H1 (cell line): ENCODE results near the gene CDCA7L. TPM values are rescaled to one million over a fixed set of nuclear protein-coding genes. Genes with fewer than 3 reads are reported as not detected.

Source experiments
- CTCF ChIA-PET: fragments of 300-600 bp; sonication (Branson Sonifier 250); formaldehyde crosslinking; loops from one replicate; lab custom pipeline; 2021; ENCODE audit not compliant: partially characterized antibody; lab: Charles Lee
- POLR2A ChIA-PET: fragments of 300-600 bp; sonication (Branson Sonifier 250); formaldehyde crosslinking; loops from one replicate; lab custom pipeline; 2021; ENCODE audit warnings: inconsistent platforms; ENCODE audit not compliant: partially characterized antibody; lab: Charles Lee
- DNase-seq, 2 experiments: peaks; one replicate each; pipeline versions ENCODE4 v3.0.0 to v3.0.0-alpha.2; 2010 to 2022; ENCODE audit warnings: low spot score in 2 of 2, low read depth in 1 of 2, mixed read lengths in 1 of 2
- FAIRE-seq: peaks from 2 replicates; lab custom pipeline; 2011; peaks lifted over from hg19 to GRCh38; lab: Jason Lieb, UNC
- H2AFZ ChIP-seq: 2 replicates; pipeline ENCODE4 v1.8.1; 2012; ENCODE audit warnings: low read length, inconsistent platforms
- H2AK5ac ChIP-seq: 2 replicates; pipeline ENCODE4 v1.6.1; 2013; ENCODE audit warnings: low read depth, low read length
- H2BK120ac ChIP-seq: replicated peaks from 2 replicates; pipeline ENCODE3; 2013; ENCODE audit warnings: low read depth, low read length, inconsistent platforms
- H2BK12ac ChIP-seq: 2 replicates; pipeline ENCODE4 v1.6.1; 2013; ENCODE audit warnings: low read depth, low read length
- H2BK15ac ChIP-seq: 2 replicates; pipeline ENCODE4 v1.6.1; 2013; ENCODE audit warnings: low read length
- H2BK20ac ChIP-seq: 2 replicates; pipeline ENCODE4 v1.6.1; 2013; ENCODE audit warnings: low read length
- H2BK5ac ChIP-seq: 2 replicates; pipeline ENCODE4 v1.6.1; 2013; ENCODE audit warnings: low read depth, low read length
- H3K14ac ChIP-seq: 2 replicates; pipeline ENCODE4 v1.6.1; 2013; ENCODE audit warnings: inconsistent platforms; ENCODE audit not compliant: insufficient read length
- H3K18ac ChIP-seq: 2 replicates; pipeline ENCODE4 v1.6.1; 2013; ENCODE audit warnings: low read length; ENCODE audit errors: extremely low read depth
- H3K23ac ChIP-seq: 2 replicates; pipeline ENCODE4 v1.6.1; 2013; ENCODE audit warnings: inconsistent platforms; ENCODE audit not compliant: insufficient read length
- H3K23me2 ChIP-seq: 2 replicates; pipeline ENCODE4 v1.6.1; 2013; ENCODE audit warnings: low read depth, low read length
- H3K27ac ChIP-seq: 2 replicates; pipeline ENCODE4 v1.6.1; 2011; ENCODE audit warnings: low read depth, low read length, inconsistent platforms
- H3K27me3 ChIP-seq, 4 experiments: replicated peaks in 1 of 4; 1 replicate in 1 of 4; 2 replicates in 3 of 4; pipeline versions ENCODE4 v1.6.1 to v1.8.1; 2011 to 2013; ENCODE audit warnings: low read length in 3 of 4, mild to moderate bottlenecking in 3 of 4, inconsistent platforms in 2 of 4, mixed read lengths in 2 of 4, moderate library complexity in 1 of 4; ENCODE audit not compliant: control insufficient read depth in 3 of 4, insufficient read depth in 3 of 4; ENCODE audit errors: extremely low read depth in 1 of 4
- H3K36me3 ChIP-seq, 4 experiments: 2 replicates each; pipeline versions ENCODE4 v1.6.1 to v1.8.1; 2011 to 2013; ENCODE audit warnings: mild to moderate bottlenecking in 4 of 4, low read length in 3 of 4, moderate library complexity in 2 of 4, control low read depth in 1 of 4, inconsistent platforms in 1 of 4; ENCODE audit not compliant: insufficient read depth in 4 of 4, control insufficient read depth in 2 of 4
- H3K4ac ChIP-seq: replicated peaks from 2 replicates; pipeline ENCODE3; 2013; ENCODE audit warnings: low read length, low read depth, mixed read lengths, inconsistent platforms; ENCODE audit not compliant: insufficient read length
- H3K4me1 ChIP-seq, 4 experiments: replicated peaks in 1 of 4; 1 replicate in 1 of 4; 2 replicates in 3 of 4; pipeline versions ENCODE4 v1.6.1 to v1.8.1; 2011 to 2013; ENCODE audit warnings: low read length in 3 of 4, inconsistent platforms in 2 of 4, mixed read lengths in 1 of 4; ENCODE audit not compliant: insufficient read depth in 4 of 4, control insufficient read depth in 3 of 4
- H3K4me2 ChIP-seq, 2 experiments: 2 replicates each; pipeline versions ENCODE4 v1.6.1 to v1.8.1; 2011 to 2013; ENCODE audit warnings: low read depth in 2 of 2, low read length in 2 of 2, control low read depth in 1 of 2, inconsistent platforms in 1 of 2, mild to moderate bottlenecking in 1 of 2; ENCODE audit not compliant: insufficient read depth in 1 of 2
- H3K4me3 ChIP-seq, 4 experiments: fragments of 200-600, 300-600 bp in 1 of 4; sonication (generic), shearing (Covaris generic), sonication (Bioruptor Twin) in 1 of 4; 2 replicates each; pipeline versions ENCODE4 v1.5.1 to v1.8.1; 2011 to 2016; ENCODE audit warnings: low read length in 4 of 4, low read depth in 3 of 4, control low read depth in 2 of 4, inconsistent platforms in 2 of 4, mild to moderate bottlenecking in 2 of 4, mixed read lengths in 1 of 4, moderate library complexity in 1 of 4; ENCODE audit not compliant: insufficient read depth in 2 of 4; ENCODE audit errors: extremely low read depth in 1 of 4
- H3K56ac ChIP-seq: replicated peaks from 2 replicates; pipeline ENCODE3; 2013; ENCODE audit warnings: low read depth, mild to moderate bottlenecking, mixed read lengths, low read length, inconsistent platforms; ENCODE audit not compliant: insufficient read length
- H3K79me1 ChIP-seq: 2 replicates; pipeline ENCODE4 v1.6.1; 2013; ENCODE audit warnings: low read depth, low read length, control low read depth
- H3K79me2 ChIP-seq, 2 experiments: 2 replicates each; pipeline versions ENCODE4 v1.6.1 to v1.8.1; 2012 to 2013; ENCODE audit warnings: low read length in 2 of 2, mild to moderate bottlenecking in 2 of 2, inconsistent platforms in 1 of 2; ENCODE audit not compliant: insufficient read depth in 2 of 2, control insufficient read depth in 1 of 2
- H3K9ac ChIP-seq, 4 experiments: replicated peaks in 1 of 4; 1 replicate in 1 of 4; 2 replicates in 3 of 4; pipeline versions ENCODE4 v1.6.1 to v1.8.1; 2011 to 2013; ENCODE audit warnings: low read depth in 3 of 4, low read length in 3 of 4, control low read depth in 2 of 4, mild to moderate bottlenecking in 2 of 4, moderate library complexity in 2 of 4, inconsistent platforms in 1 of 4; ENCODE audit errors: extremely low read depth in 1 of 4
- H3K9me3 ChIP-seq, 2 experiments: 2 replicates each; pipeline versions ENCODE4 v1.6.1 to v1.8.1; 2012 to 2013; ENCODE audit warnings: mild to moderate bottlenecking in 2 of 2, moderate library complexity in 2 of 2, control low read depth in 1 of 2, inconsistent platforms in 1 of 2, low read depth in 1 of 2, low read length in 1 of 2, mixed read lengths in 1 of 2; ENCODE audit not compliant: insufficient read depth in 2 of 2
- H4K20me1 ChIP-seq, 2 experiments: replicated peaks in 1 of 2; 2 replicates each; pipeline versions ENCODE3 to v1.8.1; 2011 to 2013; ENCODE audit warnings: inconsistent platforms in 2 of 2, low read length in 2 of 2, mild to moderate bottlenecking in 1 of 2; ENCODE audit not compliant: insufficient read depth in 2 of 2, control insufficient read depth in 1 of 2
- H4K5ac ChIP-seq: 2 replicates; pipeline ENCODE4 v1.6.1; 2013; ENCODE audit warnings: low read length, low read depth, mixed read lengths, inconsistent platforms; ENCODE audit not compliant: insufficient read length
- H4K8ac ChIP-seq: 2 replicates; pipeline ENCODE4 v1.8.0; 2013; ENCODE audit warnings: mild to moderate bottlenecking, moderate library complexity, low read length, inconsistent platforms; ENCODE audit not compliant: insufficient read depth; ENCODE audit errors: extremely low read depth
- H4K91ac ChIP-seq: replicated peaks from 2 replicates; pipeline ENCODE3; 2013; ENCODE audit warnings: low read length, mixed read lengths, inconsistent platforms; ENCODE audit not compliant: insufficient read length
- SP2 ChIP-seq: IDR thresholded peaks from 2 replicates; pipeline ENCODE4 v1.6.1; 2012; ENCODE audit warnings: mild to moderate bottlenecking, low read length, inconsistent platforms
- WGBS, 2 experiments: shearing (Covaris generic) in 1 of 2; methylation state at CpG; one replicate each; pipeline versions ENCODE4 v1.1.6 to v1.1.7; 2013 to 2015; ENCODE audit warnings: low lambda C conversion rate in 2 of 2, mixed read lengths in 2 of 2, inconsistent platforms in 1 of 2, low coverage in 1 of 2, missing lambda C conversion rate in 1 of 2; ENCODE audit not compliant: insufficient replicate concordance in 2 of 2, insufficient coverage in 1 of 2, insufficient read length in 1 of 2; ENCODE audit errors: extremely low coverage in 1 of 2, missing lambda C conversion rate in 1 of 2; 5-methylcytosine and 5-hydroxymethylcytosine counted together
- polyA plus RNA-seq, 7 experiments: library from polyadenylated mRNA; depleted of rRNA in 3 of 7; stranded (reverse) in 5 of 7; unstranded in 2 of 7; fragments of >200 nt in 5 of 7; fragments of 200-250 nt in 2 of 7; gene quantifications; 1 replicate in 5 of 7; 2 replicates in 1 of 7; 4 replicates in 1 of 7; pipeline versions ENCODE4 v1.2.1 to v1.2.3, GENCODE V29; 2011 to 2013; ENCODE audit warnings: missing spikeins in 2 of 7, mixed read lengths in 2 of 7
- total RNA-seq: library from RNA; stranded (reverse); fragmentation: NEBNext Ultra II Directional; extraction: Animal tissue kit (Norgen Biotek cat#: 25700); gene quantifications from 2 replicates; pipeline ENCODE4 v1.2.1, GENCODE V29; 2021

Gene CDCA7L
- total and polyA plus RNA-seq, 2 of the 8 experiments (the other 6 are each of a cell fraction or from before 2014, with no cell fraction given): 93.8 to 168 TPM

DNA sequence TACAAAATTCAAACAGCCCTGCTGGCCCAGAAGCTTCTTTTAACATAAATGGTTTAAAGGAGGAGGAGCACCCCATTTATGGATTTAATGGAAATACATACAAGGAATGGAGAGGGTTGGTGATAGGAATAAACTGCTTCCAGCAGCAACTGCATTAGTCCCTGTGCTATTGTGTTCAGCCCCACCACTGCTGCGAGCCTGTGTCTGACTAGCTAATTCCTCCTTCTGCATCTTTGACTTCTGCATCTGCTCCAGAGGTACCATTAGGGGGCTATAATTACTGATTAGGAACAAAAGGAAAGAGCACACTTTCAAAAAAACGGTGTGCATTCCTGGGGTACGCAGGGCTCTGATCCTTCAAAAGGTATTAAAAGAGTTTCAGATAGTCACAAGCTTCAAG is 24.8 kb downstream of the CDCA7L start:
- no peak overlapping the region for H2BK120ac ChIP-seq
- H2BK12ac ChIP-seq: no peak overlapping the region
- H3K4me3 ChIP-seq: no peak overlapping the region
- no peak for DNase-seq
- H3K79me1 ChIP-seq: peaks cover 10% of the 10 kb centered on the region; the same call in 1 of the 2 replicates
- H3K56ac ChIP-seq: no peak overlapping the region
- no peak overlapping the region for H3K9ac ChIP-seq
- H3K14ac ChIP-seq: no peak overlapping the region
- H3K4me2 ChIP-seq: no peak overlapping the region
- no peak overlapping the region for H4K5ac ChIP-seq
- POLR2A ChIA-PET: interaction anchor here (1.6 kb wide), 1 partner anchor 20 kb away, joined by 5 read pairs; no protein-coding TSS in a partner anchor
- H2AFZ ChIP-seq: no peak overlapping the region
- H3K23me2 ChIP-seq: no peaks in the 10 kb centered on the region
- peaks cover 5 to 6% of the 10 kb centered on the region in 2 experiments for H4K20me1 ChIP-seq
- FAIRE-seq: no peak
- no peak overlapping the region for H2BK20ac ChIP-seq
- no peak overlapping the region for H4K91ac ChIP-seq
- H3K36me3 ChIP-seq: peaks cover 0 to 6% (median 3%) of the 10 kb centered on the region in 4 experiments; a peak in 5 of 8 replicates
- H3K23ac ChIP-seq: no peak overlapping the region
- peaks cover 9 to 99% of the 10 kb centered on the region in 2 experiments for H3K79me2 ChIP-seq
- no peak overlapping the region for H3K4ac ChIP-seq
- H2BK5ac ChIP-seq: no peak overlapping the region
- no peak overlapping the region for H3K27ac ChIP-seq
- H2AK5ac ChIP-seq: no peak overlapping the region
- H4K8ac ChIP-seq: no peak overlapping the region
- no peaks in the 10 kb centered on the region for H3K27me3 ChIP-seq
- no peaks in the 10 kb centered on the region for H3K9me3 ChIP-seq
- CTCF ChIA-PET: interaction anchor here (0.6 to 1.0 kb wide), 3 partner anchors 9 to 82 kb away, joined by 3 to 4 read pairs (median 3); no protein-coding TSS in a partner anchor
- H2BK15ac ChIP-seq: no peak overlapping the region
- no peak overlapping the region for H3K18ac ChIP-seq
- WGBS, 2 experiments: 59% methylated on average over 3 of the region's 3 CpGs; no CpG with 5 or more reads in 1 of the 2 experiments
- peaks cover 4 to 13% (median 13%) of the 10 kb centered on the region in 4 experiments; a peak in 5 of 7 replicates for H3K4me1 ChIP-seq
- no peak for TF ChIP-seq SP2
